Osteoblast (primary cell): Measurements from ENCODE around the gene PCYOX1L. TPM values are rescaled to one million over a fixed set of nuclear protein-coding genes. Genes with fewer than 3 reads are reported as not detected.
"Not testable (repeated sequence)": the region's sequence is repeated elsewhere in the genome, so short reads cannot be mapped to it uniquely, and the experiment has no call there.

ENCODE experiments used
- DNase-seq: peaks from one replicate; pipeline ENCODE4 v3.0.0; 2011; ENCODE audit warnings: low spot score, mixed read lengths; ENCODE audit not compliant: insufficient read length; ENCODE audit errors: missing footprints
- H2AFZ ChIP-seq: 2 replicates; pipeline ENCODE4 v1.6.0; 2011; ENCODE audit warnings: mild to moderate bottlenecking, low read length
- H3K27ac ChIP-seq: 2 replicates; pipeline ENCODE4 v1.5.1; 2011; ENCODE audit warnings: mild to moderate bottlenecking, low read depth, low read length, moderate library complexity
- H3K27me3 ChIP-seq: 2 replicates; pipeline ENCODE4 v1.6.0; 2012; ENCODE audit warnings: mild to moderate bottlenecking, control low read depth, inconsistent platforms, low read length, moderate library complexity; ENCODE audit not compliant: insufficient read depth
- H3K36me3 ChIP-seq: 2 replicates; pipeline ENCODE4 v1.5.1; 2011; ENCODE audit warnings: mild to moderate bottlenecking, low read length, control low read depth, moderate library complexity; ENCODE audit not compliant: insufficient read depth
- H3K4me1 ChIP-seq: 2 replicates; pipeline ENCODE4 v1.5.1; 2011; ENCODE audit warnings: mild to moderate bottlenecking, low read length, control low read depth, moderate library complexity; ENCODE audit not compliant: insufficient read depth
- H3K4me2 ChIP-seq: 2 replicates; pipeline ENCODE4 v1.6.0; 2011; ENCODE audit warnings: mild to moderate bottlenecking, low read length; ENCODE audit not compliant: insufficient read depth
- H3K4me3 ChIP-seq: fragments of 200-600 bp; sonication (generic); 3 replicates; pipeline ENCODE4 v1.5.1; 2012; ENCODE audit warnings: mild to moderate bottlenecking, low read length, inconsistent platforms; ENCODE audit not compliant: insufficient read depth
- H3K79me2 ChIP-seq: 2 replicates; pipeline ENCODE4 v1.6.0; 2012; ENCODE audit warnings: mild to moderate bottlenecking, low read length, control low read depth, inconsistent platforms; ENCODE audit not compliant: insufficient read depth
- H3K9me3 ChIP-seq: 2 replicates; pipeline ENCODE4 v1.5.1; 2011; ENCODE audit warnings: low read depth, low read length, control low read depth
- H4K20me1 ChIP-seq: 2 replicates; pipeline ENCODE4 v1.6.0; 2012; ENCODE audit warnings: mild to moderate bottlenecking, low read length, control low read depth; ENCODE audit not compliant: insufficient read depth
- total RNA-seq: library from RNA; depleted of rRNA; stranded (reverse); fragments of >200 nt; gene quantifications from 2 replicates; pipeline ENCODE4 v1.2.3, GENCODE V29; 2012
- TF ChIP-seq, protein P1 (sequence below): IDR thresholded peaks from 2 replicates; pipeline ENCODE4 v1.5.1; 2011; ENCODE audit warnings: mild to moderate bottlenecking, low read depth, low read length, moderate library complexity; ENCODE audit errors: extremely low read depth

The PCYOX1L gene
- total RNA-seq, 1 donor: 4.3 TPM

DNA sequence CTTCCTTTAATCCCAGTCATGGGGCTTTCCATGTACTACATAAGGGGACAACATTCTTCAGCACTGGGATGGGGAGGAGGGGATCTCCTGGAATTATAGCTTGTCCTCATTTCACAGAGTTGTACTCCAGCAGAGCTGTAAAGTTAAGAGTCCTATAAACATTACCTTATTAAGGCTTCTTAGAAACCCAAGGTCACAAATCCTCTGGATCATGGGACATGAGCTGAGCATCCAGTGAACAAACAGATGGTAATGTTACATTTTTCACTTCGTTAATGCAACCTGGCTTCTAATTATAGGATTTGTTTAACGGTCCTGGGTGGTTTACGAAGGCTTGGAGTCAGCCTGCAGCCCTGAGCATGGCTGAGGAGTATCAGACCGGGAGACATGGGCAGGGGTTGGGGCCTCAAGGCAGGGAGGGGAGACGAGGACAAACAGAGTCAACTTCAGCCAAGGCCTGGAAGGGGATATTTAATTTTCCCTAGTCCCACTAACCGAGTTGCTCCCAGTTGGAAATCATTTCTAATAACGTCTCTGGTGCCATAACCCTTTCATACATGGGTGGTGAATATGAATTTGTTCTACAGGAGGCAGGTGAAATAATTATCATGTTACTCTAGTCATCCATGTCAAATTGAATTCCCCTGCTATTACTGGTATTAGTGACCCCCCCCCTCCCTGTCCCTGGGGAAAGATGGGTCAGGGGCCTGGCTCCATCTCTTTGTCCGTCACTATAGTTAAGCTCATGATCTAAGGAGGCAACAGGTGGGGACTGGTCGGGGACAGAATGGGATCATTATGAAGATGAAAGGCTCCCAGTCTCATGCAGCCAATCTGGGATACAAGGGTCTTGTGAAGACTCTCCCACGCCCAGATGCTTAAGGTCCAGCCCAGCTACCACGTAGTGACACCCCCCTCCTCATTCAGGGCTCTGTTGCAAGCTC, 32.0 kb downstream of the PCYOX1L start:
- Histone ChIP-seq H3K27ac (no peak overlapping the region), H3K4me1 (peaks cover 30% of the 10 kb centered on the region), H2AFZ (no peak overlapping the region), H3K9me3 (no peaks in the 10 kb centered on the region), H3K36me3 (no peaks in the 10 kb centered on the region), H3K79me2 (no peaks in the 10 kb centered on the region), H3K4me3 (no peak overlapping the region), H3K4me2 (no peak overlapping the region), H4K20me1 (no peaks in the 10 kb centered on the region), H3K27me3 (no peaks in the 10 kb centered on the region)
- DNase-seq: peak; percentile 23
- TF ChIP-seq, protein P1, sequence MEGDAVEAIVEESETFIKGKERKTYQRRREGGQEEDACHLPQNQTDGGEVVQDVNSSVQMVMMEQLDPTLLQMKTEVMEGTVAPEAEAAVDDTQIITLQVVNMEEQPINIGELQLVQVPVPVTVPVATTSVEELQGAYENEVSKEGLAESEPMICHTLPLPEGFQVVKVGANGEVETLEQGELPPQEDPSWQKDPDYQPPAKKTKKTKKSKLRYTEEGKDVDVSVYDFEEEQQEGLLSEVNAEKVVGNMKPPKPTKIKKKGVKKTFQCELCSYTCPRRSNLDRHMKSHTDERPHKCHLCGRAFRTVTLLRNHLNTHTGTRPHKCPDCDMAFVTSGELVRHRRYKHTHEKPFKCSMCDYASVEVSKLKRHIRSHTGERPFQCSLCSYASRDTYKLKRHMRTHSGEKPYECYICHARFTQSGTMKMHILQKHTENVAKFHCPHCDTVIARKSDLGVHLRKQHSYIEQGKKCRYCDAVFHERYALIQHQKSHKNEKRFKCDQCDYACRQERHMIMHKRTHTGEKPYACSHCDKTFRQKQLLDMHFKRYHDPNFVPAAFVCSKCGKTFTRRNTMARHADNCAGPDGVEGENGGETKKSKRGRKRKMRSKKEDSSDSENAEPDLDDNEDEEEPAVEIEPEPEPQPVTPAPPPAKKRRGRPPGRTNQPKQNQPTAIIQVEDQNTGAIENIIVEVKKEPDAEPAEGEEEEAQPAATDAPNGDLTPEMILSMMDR: no peak

DNA sequence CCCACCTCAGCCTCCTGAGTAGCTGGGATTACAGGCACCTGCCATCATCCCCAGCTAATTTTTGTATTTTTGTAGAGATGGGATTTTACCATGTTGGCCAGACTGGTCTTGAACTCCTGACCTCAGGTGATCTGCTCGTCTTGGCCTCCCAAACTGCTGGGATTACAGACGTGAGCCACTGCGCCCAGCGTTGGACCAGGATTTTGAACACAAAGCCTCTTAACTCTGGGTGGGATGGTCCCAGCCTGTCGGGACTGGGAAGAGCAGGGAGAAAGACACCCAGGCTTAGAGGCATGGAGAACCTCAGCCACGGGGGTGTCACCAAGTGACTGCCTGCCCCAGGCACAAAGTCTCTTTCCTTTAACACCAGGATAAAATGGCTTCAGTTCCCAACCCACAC, 33.2 kb downstream of the PCYOX1L start:
- not testable (repeated sequence) for H3K79me2 ChIP-seq, H3K27me3 ChIP-seq, H3K9me3 ChIP-seq, H3K36me3 ChIP-seq, H4K20me1 ChIP-seq, H3K4me2 ChIP-seq, H2AFZ ChIP-seq, H3K27ac ChIP-seq, H3K4me3 ChIP-seq
- DNase-seq: peak; percentile 50
- H3K4me1 ChIP-seq: peaks cover 30% of the 10 kb centered on the region

DNA sequence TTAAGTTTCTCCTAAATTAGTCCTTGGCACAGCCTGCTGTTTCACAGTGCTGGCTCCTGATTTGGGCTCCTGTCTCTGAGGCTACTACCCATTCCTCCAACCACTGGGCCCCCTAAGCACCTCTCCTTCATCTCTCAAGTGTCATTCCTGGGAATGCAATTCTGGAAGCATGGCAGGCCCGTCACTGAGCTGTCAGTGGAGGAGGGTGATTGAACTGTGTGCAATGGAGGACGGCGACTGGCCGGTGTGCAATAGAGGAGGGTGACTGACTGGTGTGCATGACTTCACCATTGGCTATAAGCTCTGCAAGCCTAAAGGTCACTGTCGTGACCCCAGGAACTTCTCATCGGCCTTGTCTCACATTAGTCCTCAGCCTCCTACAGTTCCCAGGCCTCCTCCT, 33.7 kb downstream of the PCYOX1L start:
- DNase-seq: peak; percentile 14
- H3K36me3 ChIP-seq: no peaks in the 10 kb centered on the region
- no peak overlapping the region for H3K4me3 ChIP-seq
- TF ChIP-seq, protein P1: no peak
- no peak overlapping the region for H3K4me2 ChIP-seq
- H3K27ac ChIP-seq: no peak overlapping the region
- H2AFZ ChIP-seq: no peak overlapping the region
- peaks cover 30% of the 10 kb centered on the region for H3K4me1 ChIP-seq
- no peaks in the 10 kb centered on the region for H4K20me1 ChIP-seq
- H3K9me3 ChIP-seq: no peaks in the 10 kb centered on the region
- H3K27me3 ChIP-seq: no peaks in the 10 kb centered on the region
- no peaks in the 10 kb centered on the region for H3K79me2 ChIP-seq

DNA sequence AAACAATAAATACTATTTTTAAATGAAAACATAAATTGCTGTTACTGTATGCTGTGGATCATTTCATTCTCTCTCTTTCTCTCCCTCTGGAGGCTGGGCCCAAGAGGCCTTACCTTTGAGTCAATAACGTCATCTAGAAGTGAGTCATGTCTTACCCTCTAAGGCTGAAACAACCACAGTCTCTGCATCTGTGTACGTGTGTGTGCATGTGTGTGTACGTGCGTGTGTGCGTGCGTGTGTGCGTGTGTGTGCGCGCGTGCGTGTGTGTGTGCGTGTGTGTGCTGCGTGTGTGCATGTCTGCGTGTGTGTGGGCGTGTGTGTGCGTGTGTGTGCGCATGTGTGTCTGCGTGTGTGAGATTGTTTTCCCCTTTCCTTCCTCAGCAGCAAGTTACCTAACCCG, 34.9 kb downstream of the PCYOX1L start:
- H3K27ac ChIP-seq: peak overlapping the region; percentile 34
- no peaks in the 10 kb centered on the region for H3K79me2 ChIP-seq
- H3K4me2 ChIP-seq: no peak overlapping the region
- no peak overlapping the region for H3K4me3 ChIP-seq
- H4K20me1 ChIP-seq: no peaks in the 10 kb centered on the region
- TF ChIP-seq, protein P1: no peak
- no peaks in the 10 kb centered on the region for H3K27me3 ChIP-seq
- H3K9me3 ChIP-seq: no peaks in the 10 kb centered on the region
- DNase-seq: peak; percentile 78
- peaks cover 26% of the 10 kb centered on the region for H3K4me1 ChIP-seq
- H2AFZ ChIP-seq: no peak overlapping the region
- H3K36me3 ChIP-seq: no peaks in the 10 kb centered on the region

DNA sequence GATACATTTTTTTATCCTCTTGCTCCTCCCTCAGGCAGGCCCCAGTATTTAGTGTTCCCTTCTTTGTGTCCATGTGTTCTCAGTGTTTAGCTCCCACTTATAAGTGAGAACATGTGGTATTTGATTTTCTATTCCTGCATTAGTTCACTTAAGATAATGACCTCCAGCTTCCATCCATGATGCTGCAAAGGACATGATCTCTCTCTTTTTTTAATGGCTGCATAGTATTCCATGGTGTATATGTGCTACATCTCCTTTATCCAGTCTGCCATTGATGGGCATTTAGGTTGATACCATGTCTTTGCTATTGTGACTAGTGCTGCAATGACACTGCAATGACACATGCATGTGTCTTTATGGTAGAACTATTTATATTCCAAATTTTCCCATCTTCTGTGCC, 37.1 kb downstream of the PCYOX1L start:
- not testable (repeated sequence) for H4K20me1 ChIP-seq, H3K36me3 ChIP-seq, H3K4me2 ChIP-seq, H3K27ac ChIP-seq, DNase-seq, H3K79me2 ChIP-seq, H3K9me3 ChIP-seq, H2AFZ ChIP-seq, H3K27me3 ChIP-seq, H3K4me3 ChIP-seq
- peaks cover 23% of the 10 kb centered on the region for H3K4me1 ChIP-seq
